GM19238 (cell line): ENCODE measurements around the gene TBC1D21.

Experiments used
- DNase-seq: peaks from one replicate; pipeline ENCODE4 v3.0.0; 2011; ENCODE audit warnings: low spot score; ENCODE audit not compliant: insufficient read length

Gene TBC1D21

GRCh38 chr15:73873456-73873855, at the start of gene TBC1D21:
TSS of gene TBC1D21 (plus strand) at chr15:73873564. CDS start at chr15:73873710, 146 bp downstream.
- DNase-seq, result no peak

GRCh38 chr15:73826711-73827251, 46.6 kb upstream of the TBC1D21 start:
- no peak for DNase-seq

- no peak for DNase-seq
Observed at GRCh38 chr15:73829523-73829922, 43.8 kb upstream of the TBC1D21 start.

GRCh38 chr15:73832657-73833056, 40.7 kb upstream of the TBC1D21 start:
- no peak for DNase-seq

GRCh38 chr15:73836845-73837244, 36.5 kb upstream of the TBC1D21 start:
- DNase-seq, result no peak

- DNase-seq, result no peak
Observed at GRCh38 chr15:73838831-73839426, 34.4 kb upstream of the TBC1D21 start.

- DNase-seq, result no peak
Observed at GRCh38 chr15:73839699-73840377, 33.5 kb upstream of the TBC1D21 start.

- no peak for DNase-seq
Observed at GRCh38 chr15:73840771-73841170, 32.6 kb upstream of the TBC1D21 start.

GRCh38 chr15:73841756-73842725, 31.3 kb upstream of the TBC1D21 start:
- no peak for DNase-seq

- DNase-seq, result no peak
Observed at GRCh38 chr15:73843787-73844186, 29.6 kb upstream of the TBC1D21 start.

GRCh38 chr15:73844356-73844755, 29.0 kb upstream of the TBC1D21 start:
- DNase-seq, result no peak

- DNase-seq, result no peak
Observed at GRCh38 chr15:73845507-73845906, 27.9 kb upstream of the TBC1D21 start.

GRCh38 chr15:73845907-73846306, 27.5 kb upstream of the TBC1D21 start:
- DNase-seq, result no peak

GRCh38 chr15:73849641-73850040, 23.7 kb upstream of the TBC1D21 start:
- no peak for DNase-seq

GRCh38 chr15:73850228-73850627, 23.1 kb upstream of the TBC1D21 start:
- no peak for DNase-seq

- peak; percentile 12 for DNase-seq
Observed at GRCh38 chr15:73851689-73852088, 21.7 kb upstream of the TBC1D21 start.

GRCh38 chr15:73852507-73852906, 20.9 kb upstream of the TBC1D21 start:
- no peak for DNase-seq

GRCh38 chr15:73854265-73854664, 19.1 kb upstream of the TBC1D21 start:
- DNase-seq, result no peak

- no peak for DNase-seq
Observed at GRCh38 chr15:73856458-73857192, 16.7 kb upstream of the TBC1D21 start.

- DNase-seq, result no peak
Observed at GRCh38 chr15:73857193-73857920, 16.0 kb upstream of the TBC1D21 start.
